Hepatocyte (in vitro differentiated cells): ENCODE data around the gene DPP10.

Source experiments
- EZH2 ChIP-seq: fragments of 200-600 bp; sonication (generic); IDR thresholded peaks from 2 replicates; pipeline ENCODE4 v1.6.1; 2016; ENCODE audit warnings: antibody characterized with exemption, mild to moderate bottlenecking, borderline replicate concordance
- TF ChIP-seq, protein P1 (sequence below): fragments of 200-600 bp; sonication (generic); IDR thresholded peaks from 2 replicates; pipeline ENCODE4 v1.5.1; 2016; ENCODE audit warnings: antibody characterized with exemption, mild to moderate bottlenecking; ENCODE audit not compliant: poor library complexity

DNA sequence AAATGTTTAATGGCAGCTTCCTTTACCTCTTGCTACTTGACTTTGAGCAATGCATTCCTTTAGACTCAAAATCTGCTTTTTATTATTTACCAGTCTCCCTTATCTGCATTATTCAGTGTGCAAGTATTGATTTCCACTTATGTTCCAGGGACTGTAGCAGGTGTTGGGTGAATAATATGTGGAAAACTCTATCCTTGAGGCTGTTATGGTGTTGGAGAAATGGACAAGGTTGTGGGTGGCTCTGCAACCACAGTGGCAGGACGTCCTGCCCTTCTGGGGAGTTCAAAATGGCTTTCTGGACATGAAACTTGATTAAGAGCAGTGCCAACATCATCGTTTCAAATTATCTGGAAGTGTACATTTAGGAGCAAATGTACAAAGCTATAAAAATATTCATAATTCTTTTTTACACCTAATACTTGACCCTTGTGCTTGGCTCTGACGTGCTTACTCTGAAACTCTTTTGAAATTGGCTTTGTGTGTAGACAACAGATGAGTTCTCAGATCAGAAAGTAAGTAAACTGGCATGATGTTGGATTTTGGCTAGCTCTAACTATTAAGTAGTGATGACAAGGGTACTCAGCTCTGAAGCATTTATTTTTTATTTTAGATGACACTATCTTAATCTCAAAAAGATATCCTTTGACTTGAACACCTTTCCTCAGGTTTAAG is 766.2 kb downstream of the DPP10 start:
- TF ChIP-seq, protein P1, sequence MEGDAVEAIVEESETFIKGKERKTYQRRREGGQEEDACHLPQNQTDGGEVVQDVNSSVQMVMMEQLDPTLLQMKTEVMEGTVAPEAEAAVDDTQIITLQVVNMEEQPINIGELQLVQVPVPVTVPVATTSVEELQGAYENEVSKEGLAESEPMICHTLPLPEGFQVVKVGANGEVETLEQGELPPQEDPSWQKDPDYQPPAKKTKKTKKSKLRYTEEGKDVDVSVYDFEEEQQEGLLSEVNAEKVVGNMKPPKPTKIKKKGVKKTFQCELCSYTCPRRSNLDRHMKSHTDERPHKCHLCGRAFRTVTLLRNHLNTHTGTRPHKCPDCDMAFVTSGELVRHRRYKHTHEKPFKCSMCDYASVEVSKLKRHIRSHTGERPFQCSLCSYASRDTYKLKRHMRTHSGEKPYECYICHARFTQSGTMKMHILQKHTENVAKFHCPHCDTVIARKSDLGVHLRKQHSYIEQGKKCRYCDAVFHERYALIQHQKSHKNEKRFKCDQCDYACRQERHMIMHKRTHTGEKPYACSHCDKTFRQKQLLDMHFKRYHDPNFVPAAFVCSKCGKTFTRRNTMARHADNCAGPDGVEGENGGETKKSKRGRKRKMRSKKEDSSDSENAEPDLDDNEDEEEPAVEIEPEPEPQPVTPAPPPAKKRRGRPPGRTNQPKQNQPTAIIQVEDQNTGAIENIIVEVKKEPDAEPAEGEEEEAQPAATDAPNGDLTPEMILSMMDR = no peak
- no peak for TF ChIP-seq EZH2
